Renal cortex interstitium (tissue), 11 donors: ENCODE measurements around the gene HPS6. TPM values are rescaled to one million over a fixed set of nuclear protein-coding genes. Genes with fewer than 3 reads are reported as not detected.
A peak's percentile ranks its signal among the peaks of the same experiment; 100 is the strongest.

ENCODE experiments used
- DNase-seq, 11 donors: peaks; one replicate each; pipeline ENCODE4 v3.0.0-alpha.2; 2013; ENCODE audit warnings: low read depth in 9 of 11, low spot score in 4 of 11; ENCODE audit errors: extremely low read depth in 1 of 11
- polyA plus RNA-seq, 3 donors: library from polyadenylated mRNA; unstranded; fragments of 120-200 nt; gene quantifications; one replicate each; pipeline ENCODE4 v1.2.1, GENCODE V29; 2013; ENCODE audit not compliant: insufficient read length in 3 of 3

HPS6 gene
- polyA plus RNA-seq, 3 donors = 10.3 to 14.5 (median 12.5) TPM

DNA sequence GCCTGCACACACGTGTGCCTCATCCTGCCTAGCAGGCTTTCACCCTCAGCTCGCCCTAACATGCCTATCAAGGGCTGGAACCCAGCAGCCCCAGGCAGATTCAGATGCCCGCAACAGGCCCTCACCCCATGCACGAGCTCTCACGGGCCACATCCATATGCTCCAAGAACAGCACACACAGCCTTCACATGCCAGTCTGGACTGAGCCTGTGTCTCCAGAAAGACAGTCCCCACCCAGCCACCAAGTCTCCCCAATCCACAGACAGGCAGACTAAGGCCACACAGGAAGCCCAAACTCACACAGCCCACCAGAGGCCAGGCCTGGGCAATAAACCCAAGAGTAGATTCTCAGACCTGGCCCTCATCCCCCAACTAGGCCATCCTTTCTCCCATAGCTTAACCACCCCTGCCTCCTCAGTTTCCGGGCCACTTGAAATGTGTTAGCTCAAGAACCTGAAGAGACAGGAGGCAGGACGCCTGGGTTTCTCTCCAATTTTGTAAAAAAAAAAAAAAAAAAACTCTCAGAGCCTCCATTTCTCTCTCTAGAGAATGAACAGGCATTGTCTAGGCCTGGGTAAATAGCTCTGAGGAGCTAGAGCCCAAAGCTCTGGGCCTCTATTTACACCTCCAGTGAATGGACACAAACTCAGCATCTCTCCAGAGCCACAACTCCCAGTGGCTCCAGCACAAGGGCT, 48.3 kb downstream of the HPS6 start:
- DNase-seq = no peak

DNA sequence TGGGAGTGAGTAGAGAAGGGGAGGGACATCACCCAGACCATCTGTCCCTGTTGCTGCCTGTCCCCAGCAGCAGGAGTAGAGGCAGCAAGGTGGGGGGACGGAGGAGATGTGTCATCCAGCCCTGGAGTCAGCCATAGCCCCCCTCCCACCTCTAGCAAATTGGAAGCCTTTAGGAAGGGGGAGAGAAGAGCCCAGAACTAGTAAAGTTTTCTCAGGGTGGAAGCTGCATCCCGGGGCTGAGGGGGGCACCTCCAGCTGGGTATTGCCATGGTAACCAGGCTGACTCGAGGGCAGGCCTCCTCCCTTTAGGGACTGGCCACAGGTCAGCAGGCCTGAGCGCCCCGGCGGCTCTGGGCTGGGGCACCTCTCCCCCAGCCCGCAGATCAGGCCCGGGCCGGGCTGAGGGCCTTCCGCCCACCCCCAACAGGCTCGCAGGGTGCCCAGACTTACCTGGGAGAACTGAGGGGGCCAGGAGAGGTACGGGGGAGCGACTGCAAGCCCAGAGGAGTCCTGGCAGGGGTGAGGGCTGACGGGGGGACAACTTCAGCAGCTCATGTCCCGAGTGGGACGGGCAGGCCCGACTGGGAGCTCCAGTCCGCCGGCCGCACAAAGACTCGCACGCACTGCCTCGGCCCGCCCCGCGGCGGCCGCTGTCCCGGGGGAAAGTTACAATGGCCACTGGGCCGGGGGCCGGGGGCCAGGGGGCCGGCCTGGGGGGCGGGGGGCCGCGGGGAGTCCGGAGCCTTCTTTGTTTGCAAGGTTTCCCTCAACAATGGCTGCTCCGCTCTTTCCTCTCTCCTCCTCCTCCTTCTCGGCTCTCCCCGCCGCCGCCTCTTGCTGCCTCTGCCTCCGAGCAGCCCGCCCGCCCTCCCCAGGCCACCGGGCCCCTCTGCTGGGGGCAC, 49.1 kb downstream of the HPS6 start:
- DNase-seq = no peak

DNA sequence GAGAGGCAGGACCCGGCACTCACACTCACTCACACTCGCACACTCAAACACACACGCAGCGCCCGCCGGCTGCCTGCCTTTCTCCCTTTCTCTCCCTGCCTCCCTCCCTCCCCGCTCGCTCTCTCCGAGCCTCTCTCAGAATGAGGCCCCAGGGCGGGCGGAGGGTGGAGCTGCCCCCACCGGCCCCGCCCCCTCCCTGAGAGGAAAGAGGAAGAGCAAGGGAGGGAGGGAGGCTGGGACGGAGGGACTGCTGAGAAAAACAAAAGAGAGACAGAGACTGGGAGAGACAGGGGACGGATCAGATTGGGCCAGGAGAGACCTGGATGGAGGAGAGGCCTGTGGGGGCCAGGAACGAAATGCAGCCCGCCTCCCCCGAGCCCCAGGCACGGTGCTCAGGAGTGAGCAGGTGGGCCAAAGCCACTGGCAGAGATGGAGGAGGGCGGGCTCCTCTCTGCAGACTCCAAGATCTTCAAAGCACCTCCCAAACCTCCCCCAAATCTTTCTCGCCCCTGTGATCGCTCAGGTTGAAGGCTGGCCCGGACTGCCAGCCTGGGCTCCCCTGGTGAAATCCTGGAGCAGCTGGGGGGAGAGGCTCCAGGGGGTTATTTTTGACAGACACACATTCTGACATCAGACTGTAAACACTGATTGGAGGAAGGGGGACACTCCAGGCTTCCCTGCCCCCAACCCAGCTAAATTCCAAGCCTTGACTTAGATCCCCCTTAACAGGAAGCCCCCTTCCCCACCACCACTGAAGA, 49.9 kb downstream of the HPS6 start:
- DNase-seq = peak in 7 of 11 donors; percentile 69 to 92 (median 84)

DNA sequence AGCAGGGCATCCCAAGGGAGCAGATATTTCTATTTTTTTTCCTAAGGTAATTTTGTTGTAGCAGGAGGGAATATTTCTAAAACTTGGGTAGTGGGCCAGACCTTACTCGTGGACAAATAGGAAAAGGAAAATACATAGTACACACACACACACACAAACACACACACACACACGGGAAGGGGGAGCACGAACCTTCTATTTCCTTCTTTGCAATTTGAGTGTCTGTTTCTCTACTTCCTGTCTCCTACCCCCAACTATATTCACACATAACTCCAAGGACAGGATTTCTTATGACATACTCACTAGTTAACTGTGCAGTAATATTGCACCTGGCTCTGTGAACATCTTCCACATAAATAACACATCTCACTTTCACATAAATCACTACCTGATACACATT, 50.6 kb downstream of the HPS6 start:
- no peak for DNase-seq

DNA sequence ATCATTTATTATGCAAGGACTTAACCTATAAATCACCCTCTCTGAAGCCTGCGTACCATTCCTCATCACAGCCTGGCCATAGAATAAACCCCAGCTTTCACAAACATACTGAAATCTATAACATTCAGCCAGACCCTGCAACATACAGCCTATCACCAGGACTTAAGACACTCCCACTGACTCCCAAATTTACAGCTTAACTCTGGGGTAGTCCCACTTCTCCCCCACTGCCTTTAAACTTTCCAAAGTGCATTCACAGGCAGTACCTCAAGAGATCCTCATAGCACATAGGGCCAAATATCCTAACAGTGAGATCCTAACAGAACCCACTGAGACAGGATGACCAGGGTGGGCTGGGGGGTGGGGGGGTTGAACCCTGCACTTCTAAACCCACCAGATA, 51.5 kb downstream of the HPS6 start:
- DNase-seq = no peak

Other genes starting within 250 kb of the HPS6 start
- gene OGA, start 246.9 kb upstream of the HPS6 start, polyA plus RNA-seq = 100 to 1,000 TPM; 125 to 245 (median 168) TPM
- 1 to 10 TPM; 4.0 to 8.1 (median 4.2) TPM for gene KCNIP2, start 221.5 kb upstream of the HPS6 start, polyA plus RNA-seq
- 10 to 100 TPM; 18.6 to 19.0 (median 18.7) TPM for gene ARMH3, start 9.2 kb upstream of the HPS6 start, polyA plus RNA-seq
- gene LDB1, start 55.0 kb downstream of the HPS6 start, polyA plus RNA-seq = 100 to 1,000 TPM; 108 to 129 (median 118) TPM
- 10 to 100 TPM; 31.9 to 35.3 (median 34.4) TPM for gene PPRC1, start 67.7 kb downstream of the HPS6 start, polyA plus RNA-seq
- 10 to 100 TPM; 95.8 to 98.0 (median 96.2) TPM for gene NOLC1, start 87.0 kb downstream of the HPS6 start, polyA plus RNA-seq
- gene ELOVL3, start 160.9 kb downstream of the HPS6 start, polyA plus RNA-seq = 1 to 10 TPM; 2.2 to 3.1 (median 2.9) TPM
- gene PITX3, start 176.2 kb downstream of the HPS6 start, polyA plus RNA-seq = 1 to 10 TPM in 2 of 3 donors, under 1 TPM in 1; 0.44 to 1.4 (median 1.2) TPM
- 10 to 100 TPM; 44.2 to 52.3 (median 49.6) TPM for gene GBF1, start 180.2 kb downstream of the HPS6 start, polyA plus RNA-seq